Activated T-helper 2 cell treated with anti-CD3 and anti-CD28 coated beads, Interferon-gamma antibody, Interleukin-2, Interleukin-4, amounts not matched to agents 10 μg/mL and 5 μg/mL and 100 μg/mL, durations not matched to agents 14 hours and 24 hours and 36 hours (primary cell): ENCODE measurements around the gene TMEM30A. TPM values are rescaled to one million over a fixed set of nuclear protein-coding genes. Genes with fewer than 3 reads are reported as not detected.

ENCODE experiments used
- DNase-seq: peaks from one replicate; pipeline ENCODE4 v3.0.0; 2021; ENCODE audit warnings: low spot score
- H3K27ac Mint-ChIP-seq: one replicate; pipeline ENCODE4 v1.8.0; 2021; ENCODE audit warnings: mixed read lengths
- H3K27me3 Mint-ChIP-seq: one replicate; pipeline ENCODE4 v1.8.0; 2021; ENCODE audit warnings: low read depth, mixed read lengths
- H3K36me3 Mint-ChIP-seq: one replicate; pipeline ENCODE4 v1.8.0; 2021; ENCODE audit warnings: low read depth, mixed read lengths
- H3K4me1 Mint-ChIP-seq: one replicate; pipeline ENCODE4 v1.8.0; 2021; ENCODE audit warnings: low read depth, mixed read lengths
- H3K4me3 Mint-ChIP-seq: one replicate; pipeline ENCODE4 v1.8.0; 2021; ENCODE audit warnings: low read depth, mild to moderate bottlenecking, moderate library complexity, mixed read lengths
- H3K9me3 Mint-ChIP-seq: one replicate; pipeline ENCODE4 v1.8.0; 2021; ENCODE audit warnings: mixed read lengths
- intact Hi-C: fragments of 100-400 bp; cut with micrococcal nuclease; formaldehyde crosslinking; loops from one replicate; pipeline ENCODE4 v1.15.1; 2023
- total RNA-seq: library from RNA; stranded (reverse); gene quantifications from 2 replicates; pipeline ENCODE4 v1.2.3, GENCODE V29; 2022

Gene TMEM30A
- total RNA-seq, 1 donor from 2014 or later: 61.6 TPM

DNA sequence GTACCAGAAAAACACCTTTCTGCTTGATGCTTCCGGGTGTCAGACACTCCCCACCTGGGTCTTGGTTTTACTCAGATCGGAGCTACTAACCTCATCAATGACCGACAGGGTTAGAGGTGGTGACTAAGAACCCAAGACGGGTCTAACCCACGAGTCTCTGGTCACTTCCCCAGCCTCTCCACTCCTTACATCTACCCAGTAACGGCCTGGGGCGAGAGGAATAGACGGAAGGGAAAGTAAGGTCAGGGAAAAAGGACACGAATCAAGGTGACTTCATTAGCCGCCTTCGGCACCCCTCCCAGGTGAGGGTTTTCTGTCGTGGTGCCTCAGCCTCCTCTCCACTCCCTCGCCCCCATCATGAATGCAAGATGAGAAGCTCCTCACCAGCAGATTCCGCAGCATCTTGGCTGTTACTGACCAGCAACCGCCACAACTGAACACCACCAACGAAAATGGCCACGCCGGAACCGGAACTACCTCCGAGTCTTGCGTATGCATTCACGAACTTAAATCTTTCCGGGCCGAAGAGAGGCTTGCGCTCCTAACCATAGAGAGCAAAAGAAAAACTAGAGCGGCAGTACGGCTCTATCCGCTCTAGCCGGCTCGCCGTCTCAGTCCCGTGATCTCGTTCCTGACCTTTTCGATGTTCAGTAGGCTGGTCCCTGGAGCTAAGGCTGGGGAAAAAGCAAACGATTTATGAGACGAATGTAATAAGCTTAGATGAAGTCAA lies 41.1 kb downstream of the TMEM30A start, which contains the start of gene COX7A2:
Gene COX7A2 (minus strand): TSS at position 469 of the 730 bp plus-strand sequence. CDS start 67 bp downstream, at position 402.
- Mint-ChIP-seq H3K27me3 (peaks cover 12% of the 10 kb centered on the region), H3K27ac (peak within 1 kb of the TSS; percentile 97), H3K4me3 (peak within 1 kb of the TSS; percentile 97), H3K9me3 (no peaks in the 10 kb centered on the region), H3K36me3 (peaks cover 38% of the 10 kb centered on the region), H3K4me1 (peaks cover 18% of the 10 kb centered on the region)
- intact Hi-C loops: loop anchor here (1.0 to 5.0 kb wide), 3 partner anchors 41 to 1721 kb away; partner anchors contain the start of genes EEF1A1 and TMEM30A
- peak; percentile 85 for DNase-seq

GRCh38 chr6:75236630-75237029 lies 48.0 kb downstream of the TMEM30A start:
- H3K4me1 Mint-ChIP-seq: peaks cover 6% of the 10 kb centered on the region
- intact Hi-C loops: no loop called here
- H3K9me3 Mint-ChIP-seq: no peaks in the 10 kb centered on the region
- no peak for DNase-seq
- H3K36me3 Mint-ChIP-seq: peaks cover 45% of the 10 kb centered on the region
- no peaks in the 10 kb centered on the region for H3K27me3 Mint-ChIP-seq
- H3K27ac Mint-ChIP-seq: no peak overlapping the region
- no peak overlapping the region for H3K4me3 Mint-ChIP-seq

DNA sequence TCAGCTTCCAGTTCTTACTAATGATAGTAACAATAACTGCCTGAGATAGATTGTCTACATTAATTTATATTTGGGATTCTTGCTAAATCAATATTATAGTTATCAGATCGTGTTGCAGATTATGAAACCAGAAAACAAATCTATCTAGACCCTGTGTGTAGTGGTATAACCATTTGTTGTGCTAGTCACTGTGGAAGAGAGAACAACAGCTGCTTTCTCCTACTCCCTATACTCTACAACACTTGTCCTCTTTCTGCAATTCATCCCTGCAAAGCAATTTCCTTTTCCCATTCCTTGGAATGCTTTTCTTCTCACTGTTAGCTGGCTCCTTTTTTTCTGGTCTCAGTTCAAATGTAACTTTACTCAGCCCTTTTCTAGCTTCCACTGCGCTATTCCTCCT lies 49.3 kb downstream of the TMEM30A start:
- Mint-ChIP-seq H3K36me3 (peaks cover 33% of the 10 kb centered on the region), H3K27me3 (no peaks in the 10 kb centered on the region), H3K9me3 (no peaks in the 10 kb centered on the region), H3K27ac (no peak overlapping the region), H3K4me3 (no peak overlapping the region), H3K4me1 (no peaks in the 10 kb centered on the region)
- intact Hi-C loops: no loop called here
- DNase-seq: no peak

- H3K27me3 Mint-ChIP-seq: no peaks in the 10 kb centered on the region
- intact Hi-C loops: no loop called here
Observed at GRCh38 chr6:75234126-75234865, 50.3 kb downstream of the TMEM30A start.

DNA sequence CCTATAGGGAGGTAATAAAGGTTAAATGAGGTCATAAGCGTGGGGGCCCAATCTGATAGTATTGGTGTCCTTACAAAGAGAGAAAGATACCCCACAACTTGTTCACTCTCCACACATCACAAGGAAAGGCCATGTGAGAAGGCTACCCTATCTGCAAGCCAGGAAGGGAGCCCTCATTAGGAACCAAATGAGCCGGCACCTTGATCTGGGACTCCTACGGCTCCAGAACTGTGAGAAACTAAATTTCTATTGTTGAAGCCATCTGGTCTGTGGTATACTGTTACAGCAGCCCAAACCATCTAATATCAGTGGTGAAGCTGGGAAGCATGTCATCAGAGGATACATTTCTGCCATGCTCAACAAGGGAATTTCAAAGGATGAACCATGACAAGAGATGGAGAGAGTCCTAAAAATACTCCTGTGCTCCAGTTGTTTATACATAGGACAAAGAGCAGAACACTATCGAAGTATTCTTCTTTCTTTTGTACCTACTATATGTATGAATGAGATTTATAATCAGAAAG lies 51.4 kb downstream of the TMEM30A start:
- Mint-ChIP-seq H3K4me3 (no peak overlapping the region), H3K36me3 (peaks cover 17% of the 10 kb centered on the region), H3K27me3 (no peaks in the 10 kb centered on the region), H3K9me3 (no peaks in the 10 kb centered on the region), H3K4me1 (no peaks in the 10 kb centered on the region), H3K27ac (no peak overlapping the region)
- intact Hi-C loops: no loop called here
- DNase-seq: no peak

More at GRCh38 chr6:75234126-75234865, 50.3 kb downstream of the TMEM30A start:
- no peak for DNase-seq
- Mint-ChIP-seq H3K4me1 (no peaks in the 10 kb centered on the region), H3K9me3 (no peaks in the 10 kb centered on the region), H3K36me3 (peaks cover 24% of the 10 kb centered on the region), H3K27ac (no peak overlapping the region), H3K4me3 (no peak overlapping the region)

- Mint-ChIP-seq H3K4me1 (no peaks in the 10 kb centered on the region), H3K9me3 (no peaks in the 10 kb centered on the region), H3K27me3 (peaks cover 8% of the 10 kb centered on the region), H3K36me3 (no peaks in the 10 kb centered on the region), H3K27ac (no peak overlapping the region), H3K4me3 (no peak overlapping the region)
- DNase-seq: no peak
- intact Hi-C loops: no loop called here
Observed at GRCh38 chr6:75230484-75231325, 53.9 kb downstream of the TMEM30A start.

DNA sequence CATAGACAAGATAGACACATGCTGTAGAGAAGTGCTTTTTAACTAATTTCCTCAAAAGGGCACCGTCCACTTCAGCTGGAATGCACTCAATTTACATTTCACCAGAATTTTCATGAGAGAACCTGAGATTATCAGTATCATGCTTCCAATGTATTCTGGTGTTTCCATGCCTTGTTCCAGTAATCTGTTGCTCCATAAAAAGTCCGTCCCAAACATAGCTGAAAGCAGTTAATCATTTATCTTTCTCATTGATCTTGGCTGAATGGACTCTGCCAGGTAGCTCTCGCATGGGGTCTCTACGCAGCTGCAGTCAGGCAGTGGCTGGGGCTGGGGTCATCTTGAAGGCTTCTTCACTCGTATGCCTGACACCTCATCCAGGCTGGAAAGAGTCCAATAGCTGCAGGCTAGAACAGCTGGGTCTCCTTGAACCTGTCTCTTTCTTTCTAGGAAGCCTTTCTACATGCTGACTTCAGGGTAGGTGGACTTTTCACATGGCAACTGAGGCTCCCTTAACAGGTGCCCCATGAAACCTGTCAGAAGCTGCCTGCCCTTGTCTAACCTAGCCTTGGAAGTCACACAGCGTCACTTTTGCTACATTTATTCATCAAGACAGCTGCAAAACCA lies 60.2 kb downstream of the TMEM30A start:
- no peak for DNase-seq
- Mint-ChIP-seq H3K36me3 (no peaks in the 10 kb centered on the region), H3K9me3 (no peaks in the 10 kb centered on the region), H3K27ac (no peak overlapping the region), H3K4me1 (no peaks in the 10 kb centered on the region), H3K4me3 (no peak overlapping the region), H3K27me3 (peaks cover 22% of the 10 kb centered on the region)
- intact Hi-C loops: no loop called here

- Mint-ChIP-seq H3K27ac (no peak overlapping the region), H3K27me3 (peaks cover 22% of the 10 kb centered on the region), H3K4me1 (no peaks in the 10 kb centered on the region), H3K9me3 (no peaks in the 10 kb centered on the region), H3K36me3 (no peaks in the 10 kb centered on the region), H3K4me3 (no peak overlapping the region)
- DNase-seq: no peak
- intact Hi-C loops: no loop called here
Observed at GRCh38 chr6:75223428-75223827, 61.2 kb downstream of the TMEM30A start.

GRCh38 chr6:75222261-75222660 lies 62.3 kb downstream of the TMEM30A start:
- intact Hi-C loops: no loop called here
- H3K27me3 Mint-ChIP-seq: peaks cover 20% of the 10 kb centered on the region
- no peak overlapping the region for H3K4me3 Mint-ChIP-seq
- H3K36me3 Mint-ChIP-seq: no peaks in the 10 kb centered on the region
- no peaks in the 10 kb centered on the region for H3K9me3 Mint-ChIP-seq
- DNase-seq: no peak
- H3K4me1 Mint-ChIP-seq: peaks cover 7% of the 10 kb centered on the region
- no peak overlapping the region for H3K27ac Mint-ChIP-seq

GRCh38 chr6:75221116-75221515 lies 63.5 kb downstream of the TMEM30A start:
- H3K4me1 Mint-ChIP-seq: peaks cover 12% of the 10 kb centered on the region
- no peak overlapping the region for H3K4me3 Mint-ChIP-seq
- intact Hi-C loops: no loop called here
- no peaks in the 10 kb centered on the region for H3K9me3 Mint-ChIP-seq
- H3K36me3 Mint-ChIP-seq: no peaks in the 10 kb centered on the region
- no peak for DNase-seq
- peaks cover 17% of the 10 kb centered on the region for H3K27me3 Mint-ChIP-seq
- no peak overlapping the region for H3K27ac Mint-ChIP-seq

DNA sequence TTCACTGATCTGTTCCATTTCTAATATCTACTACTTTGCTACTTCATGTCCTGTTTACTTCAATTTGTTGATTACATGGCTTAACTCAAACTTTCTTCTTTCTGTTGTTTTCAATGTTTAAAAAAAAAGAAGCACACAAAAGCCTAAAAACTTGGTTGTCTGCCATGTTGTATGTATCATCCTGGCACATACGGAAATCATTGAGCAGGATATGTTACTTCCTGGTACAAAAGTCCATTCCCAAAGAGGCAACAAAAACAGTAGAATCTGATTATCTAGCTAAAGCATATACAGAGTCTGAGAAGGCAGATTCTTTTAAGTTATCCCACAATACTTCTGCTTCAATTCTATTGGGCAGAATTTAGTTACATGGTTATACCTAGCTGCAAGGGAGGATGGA lies 64.2 kb downstream of the TMEM30A start:
- H3K27me3 Mint-ChIP-seq: peaks cover 22% of the 10 kb centered on the region
- H3K27ac Mint-ChIP-seq: no peak overlapping the region
- H3K4me3 Mint-ChIP-seq: no peak overlapping the region
- DNase-seq: no peak
- intact Hi-C loops: no loop called here
- H3K36me3 Mint-ChIP-seq: no peaks in the 10 kb centered on the region
- peaks cover 12% of the 10 kb centered on the region for H3K4me1 Mint-ChIP-seq
- H3K9me3 Mint-ChIP-seq: no peaks in the 10 kb centered on the region

DNA sequence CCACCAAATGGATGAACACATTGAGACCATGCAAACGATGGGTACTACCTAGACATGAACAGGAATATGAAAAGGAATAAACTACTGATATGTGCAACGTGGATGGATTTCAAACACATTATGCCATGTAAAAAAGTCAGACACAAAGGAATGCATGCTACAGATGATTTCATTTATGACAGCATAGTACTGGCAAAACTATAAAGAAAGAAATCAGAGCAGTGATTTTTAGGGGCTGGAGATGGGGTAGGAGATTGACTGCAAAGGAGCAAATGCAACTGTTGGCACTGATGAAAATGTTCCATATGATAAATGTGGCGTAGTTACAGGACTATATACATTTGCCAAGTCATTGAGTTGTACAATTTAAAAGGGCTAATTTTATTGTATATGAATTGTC lies 65.3 kb downstream of the TMEM30A start:
- DNase-seq: no peak
- Mint-ChIP-seq H3K9me3 (no peaks in the 10 kb centered on the region), H3K27ac (no peak overlapping the region), H3K4me3 (no peak overlapping the region), H3K36me3 (no peaks in the 10 kb centered on the region), H3K4me1 (peaks cover 12% of the 10 kb centered on the region), H3K27me3 (peaks cover 22% of the 10 kb centered on the region)
- intact Hi-C loops: no loop called here
